GM21576 (cell line): Measurements from ENCODE around the gene MCM6.
"Not testable (repeated sequence)": the region's sequence is repeated elsewhere in the genome, so short reads cannot be mapped to it uniquely, and the experiment has no call there.

Experiments used
- ATAC-seq: cut with Tn5 transposase; IDR thresholded peaks from one replicate; pipeline ENCODE4 v1.9.1; 2021; ENCODE audit warnings: mild to moderate bottlenecking, moderate library complexity; ENCODE audit not compliant: unreplicated experiment

MCM6 gene

GRCh38 chr2:135825131-135825530, 51.1 kb downstream of the MCM6 start:
- ATAC-seq: no peak

- ATAC-seq: no peak
These were observed 53.4 kb downstream of the MCM6 start for GRCh38 chr2:135822855-135823254.

GRCh38 chr2:135821190-135821589, 55.1 kb downstream of the MCM6 start:
- no peak for ATAC-seq

GRCh38 chr2:135820003-135820618, 56.1 kb downstream of the MCM6 start:
- ATAC-seq: peak; percentile 83

GRCh38 chr2:135818937-135819610, 57.2 kb downstream of the MCM6 start:
- no peak for ATAC-seq

- no peak for ATAC-seq
These were observed 58.3 kb downstream of the MCM6 start for GRCh38 chr2:135817951-135818350.

GRCh38 chr2:135817466-135817865, 58.8 kb downstream of the MCM6 start:
- no peak for ATAC-seq

GRCh38 chr2:135815269-135815668, 61.0 kb downstream of the MCM6 start:
- ATAC-seq: no peak

GRCh38 chr2:135812907-135813511, 63.2 kb downstream of the MCM6 start:
- no peak for ATAC-seq

- not testable (repeated sequence) for ATAC-seq
These were observed 68.4 kb downstream of the MCM6 start for GRCh38 chr2:135807874-135808273.

- no peak for ATAC-seq
These were observed 73.0 kb downstream of the MCM6 start for GRCh38 chr2:135803278-135803677.

- ATAC-seq: no peak
These were observed 73.9 kb downstream of the MCM6 start for GRCh38 chr2:135802350-135802749.

- no peak for ATAC-seq
These were observed 75.5 kb downstream of the MCM6 start for GRCh38 chr2:135800513-135801460.

GRCh38 chr2:135799738-135800137, 76.5 kb downstream of the MCM6 start:
- ATAC-seq: no peak

GRCh38 chr2:135798762-135799161, 77.5 kb downstream of the MCM6 start:
- no peak for ATAC-seq

- no peak for ATAC-seq
These were observed 78.0 kb downstream of the MCM6 start for GRCh38 chr2:135798275-135798705.

- no peak for ATAC-seq
These were observed 78.6 kb downstream of the MCM6 start for GRCh38 chr2:135797497-135798274.

- no peak for ATAC-seq
These were observed 79.6 kb downstream of the MCM6 start for GRCh38 chr2:135796606-135797005.

- ATAC-seq: not testable (repeated sequence)
These were observed 80.6 kb downstream of the MCM6 start for GRCh38 chr2:135795641-135796040.

GRCh38 chr2:135792401-135793150, 83.7 kb downstream of the MCM6 start:
- no peak for ATAC-seq
